GM21360 (cell line): ENCODE data around the gene PSMB7.

ENCODE experiments used
- ATAC-seq: cut with Tn5 transposase; IDR thresholded peaks from one replicate; pipeline ENCODE4 v1.9.1; 2021; ENCODE audit warnings: mild to moderate bottlenecking, moderate library complexity; ENCODE audit not compliant: unreplicated experiment

PSMB7 gene

DNA sequence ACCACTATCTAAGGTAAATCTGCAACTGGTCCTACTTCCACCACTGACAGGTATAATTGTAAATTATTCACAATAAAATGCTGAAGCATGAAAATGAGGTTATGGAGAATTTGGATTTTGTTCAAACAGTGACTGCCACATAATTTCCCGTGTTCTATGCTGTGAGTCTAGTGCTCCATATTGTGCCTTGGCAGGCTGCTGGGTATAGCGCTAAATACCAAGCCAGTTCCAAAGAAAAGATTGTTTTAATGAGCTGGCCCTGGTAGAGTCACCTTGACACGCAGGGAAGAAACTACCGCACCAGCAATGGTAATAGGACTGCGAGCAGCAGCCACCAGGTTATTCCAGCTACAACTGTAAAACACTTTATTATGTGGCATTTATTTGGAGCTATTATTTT is 30.4 kb downstream of the PSMB7 start:
- no peak for ATAC-seq

DNA sequence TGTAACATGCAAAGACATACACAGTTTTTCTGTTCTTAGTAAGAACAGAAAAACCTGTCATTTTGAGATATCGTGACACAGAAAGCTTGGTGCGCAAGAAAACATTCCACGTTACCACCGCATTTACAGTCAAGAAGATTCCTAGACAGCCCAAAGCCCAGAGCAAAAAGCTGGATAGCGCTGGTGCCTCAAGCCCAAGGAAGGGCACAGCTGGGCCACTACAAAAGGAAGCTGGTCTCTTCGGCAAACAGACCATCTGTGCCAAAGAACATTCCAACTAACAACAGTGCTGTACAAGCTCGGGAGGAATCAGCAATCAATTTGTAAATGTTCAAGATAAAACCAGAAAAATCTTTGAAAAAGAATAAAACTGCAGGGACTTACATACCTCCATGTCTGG is 31.0 kb downstream of the PSMB7 start:
- no peak for ATAC-seq

DNA sequence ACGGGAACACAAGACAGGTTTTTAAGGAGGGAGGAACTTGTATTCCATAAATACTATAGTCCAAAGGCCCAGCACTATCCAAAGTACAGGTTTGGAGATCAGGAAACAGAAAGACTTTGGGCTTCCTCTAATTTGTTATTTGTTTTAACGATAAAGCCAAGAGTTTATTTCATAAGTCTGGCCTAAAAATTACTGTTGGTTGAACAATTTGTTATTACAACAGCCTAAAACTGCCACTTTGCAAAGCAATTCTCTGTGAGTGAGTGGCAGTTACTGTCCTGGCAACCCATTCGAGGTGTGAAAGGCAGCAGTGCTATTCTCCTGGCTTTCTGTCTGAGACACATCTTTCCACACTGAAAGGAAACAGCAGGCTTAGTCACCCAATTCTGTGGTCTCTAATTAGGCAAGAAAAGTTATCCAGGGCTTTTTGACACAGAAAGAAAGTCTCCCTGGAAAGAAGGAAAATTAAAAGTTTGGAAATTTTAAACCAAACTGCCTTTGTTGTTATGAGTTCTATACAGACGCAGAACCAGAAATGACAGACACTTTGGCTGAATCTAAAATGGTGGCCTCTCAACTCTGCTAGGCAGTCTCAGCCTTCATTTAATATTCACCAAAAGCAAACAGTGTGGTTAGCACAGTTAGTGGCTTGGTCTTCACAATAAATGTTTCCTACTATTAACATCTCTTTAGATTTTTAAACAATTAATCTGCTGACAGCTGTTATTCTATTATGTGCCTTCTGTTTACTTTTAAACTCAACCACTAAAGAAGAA is 33.9 kb downstream of the PSMB7 start:
- no peak for ATAC-seq

GRCh38 chr9:124377551-124378406 is 37.5 kb downstream of the PSMB7 start:
- ATAC-seq = no peak

DNA sequence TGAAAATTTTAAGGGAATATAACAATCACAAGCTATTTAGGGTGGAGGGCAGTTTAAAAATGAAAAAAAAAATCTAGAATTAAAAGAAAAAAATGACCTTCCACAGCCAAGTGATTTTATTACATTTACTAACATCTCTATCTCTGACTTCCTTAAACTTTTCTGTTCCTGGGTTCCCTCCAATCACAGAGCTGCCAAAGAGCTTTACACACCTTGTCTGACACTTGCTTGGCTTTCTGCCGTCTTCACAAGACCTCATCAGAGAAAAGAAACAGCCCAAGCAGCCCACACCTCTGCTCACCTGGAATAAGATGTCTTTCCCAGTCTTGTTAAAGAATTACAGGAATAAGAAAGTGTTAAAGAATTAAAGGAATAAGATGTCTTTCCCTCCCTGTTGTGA is 38.9 kb downstream of the PSMB7 start:
- ATAC-seq = no peak

DNA sequence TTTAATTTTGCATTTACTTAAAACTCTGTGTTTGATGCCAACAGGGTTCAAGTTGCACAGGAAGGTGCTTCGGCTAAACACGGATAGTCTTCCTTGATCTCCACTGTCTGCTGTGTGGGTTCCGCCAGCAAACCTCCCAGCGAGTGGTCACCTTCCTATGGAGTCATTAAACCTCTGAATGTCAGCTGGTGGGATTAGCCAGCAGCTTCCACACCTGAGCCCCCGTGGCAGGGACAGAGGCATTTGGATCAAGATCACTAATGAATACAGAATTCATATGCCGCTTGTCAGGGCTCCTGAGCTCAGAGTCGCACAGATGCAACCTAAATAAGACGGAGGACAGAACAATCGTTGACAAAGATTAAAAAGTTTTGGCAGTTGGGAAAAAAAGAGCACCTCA is 39.5 kb downstream of the PSMB7 start:
- no peak for ATAC-seq

DNA sequence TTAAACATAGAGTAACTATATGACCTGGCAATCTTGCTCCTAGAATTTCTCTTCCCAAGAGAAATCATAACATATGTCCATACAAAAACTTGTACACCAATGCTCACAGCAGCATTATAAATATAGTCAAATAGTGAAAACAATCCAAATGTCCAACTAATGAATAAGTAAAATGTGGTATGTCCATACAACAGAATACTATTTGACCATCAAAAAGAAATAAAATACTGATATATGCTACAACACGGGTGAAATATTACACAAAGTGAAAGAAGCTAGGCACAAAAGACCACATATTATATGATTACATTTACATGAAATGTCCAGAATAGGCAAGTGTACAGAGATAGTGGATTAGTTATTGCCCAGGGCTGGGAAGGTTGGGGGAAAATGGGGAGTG is 41.4 kb downstream of the PSMB7 start:
- ATAC-seq = no peak

DNA sequence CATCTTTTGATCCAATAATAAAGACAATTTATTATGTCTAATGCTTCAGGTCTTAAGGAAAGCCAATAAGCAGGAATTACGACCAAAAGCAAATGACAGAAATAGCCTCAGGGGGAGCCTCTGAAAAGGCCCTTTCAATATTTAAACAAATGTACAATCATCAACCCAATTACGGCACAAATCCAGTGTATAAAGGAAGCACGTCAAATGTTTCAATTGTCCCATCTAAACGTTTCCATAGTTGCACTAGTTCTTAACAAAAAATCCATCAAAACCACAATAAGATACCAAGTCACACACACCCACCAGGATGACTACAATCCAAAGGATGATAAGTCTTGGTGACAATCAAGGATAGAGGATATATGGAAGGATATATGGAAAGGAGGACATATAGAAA is 41.9 kb downstream of the PSMB7 start:
- ATAC-seq = no peak

- ATAC-seq = no peak
Observed at GRCh38 chr9:124372038-124372437, 43.2 kb downstream of the PSMB7 start.

GRCh38 chr9:124370896-124371582 is 44.2 kb downstream of the PSMB7 start:
- no peak for ATAC-seq

DNA sequence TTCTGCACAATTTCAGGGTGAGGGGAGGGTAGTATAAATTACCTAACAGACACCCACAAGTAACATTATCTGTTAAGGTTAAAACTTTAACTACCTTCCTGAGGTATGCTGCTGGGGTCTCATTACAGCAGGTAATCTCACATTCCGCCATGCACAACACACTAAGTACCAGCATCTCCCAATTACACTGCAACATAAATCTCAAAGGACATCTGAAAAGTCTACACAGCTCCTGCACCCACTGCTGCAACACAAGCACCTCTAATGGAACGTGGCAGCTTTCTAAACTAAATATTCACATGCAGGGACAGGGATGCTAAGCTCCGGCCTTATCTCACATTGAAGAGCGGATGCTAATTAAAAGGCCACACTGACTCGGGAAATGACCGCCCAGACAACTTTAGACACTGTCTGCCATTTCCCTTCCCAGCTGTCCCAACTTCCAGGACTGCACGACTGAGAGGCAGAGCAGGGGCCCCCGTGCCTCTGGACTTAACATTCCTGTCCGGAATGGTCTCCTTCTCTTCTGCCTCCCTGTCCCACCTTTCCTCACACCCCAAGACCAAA is 45.9 kb downstream of the PSMB7 start:
- ATAC-seq = no peak

- no peak for ATAC-seq
Observed at GRCh38 chr9:124368692-124369091, 46.5 kb downstream of the PSMB7 start.

DNA sequence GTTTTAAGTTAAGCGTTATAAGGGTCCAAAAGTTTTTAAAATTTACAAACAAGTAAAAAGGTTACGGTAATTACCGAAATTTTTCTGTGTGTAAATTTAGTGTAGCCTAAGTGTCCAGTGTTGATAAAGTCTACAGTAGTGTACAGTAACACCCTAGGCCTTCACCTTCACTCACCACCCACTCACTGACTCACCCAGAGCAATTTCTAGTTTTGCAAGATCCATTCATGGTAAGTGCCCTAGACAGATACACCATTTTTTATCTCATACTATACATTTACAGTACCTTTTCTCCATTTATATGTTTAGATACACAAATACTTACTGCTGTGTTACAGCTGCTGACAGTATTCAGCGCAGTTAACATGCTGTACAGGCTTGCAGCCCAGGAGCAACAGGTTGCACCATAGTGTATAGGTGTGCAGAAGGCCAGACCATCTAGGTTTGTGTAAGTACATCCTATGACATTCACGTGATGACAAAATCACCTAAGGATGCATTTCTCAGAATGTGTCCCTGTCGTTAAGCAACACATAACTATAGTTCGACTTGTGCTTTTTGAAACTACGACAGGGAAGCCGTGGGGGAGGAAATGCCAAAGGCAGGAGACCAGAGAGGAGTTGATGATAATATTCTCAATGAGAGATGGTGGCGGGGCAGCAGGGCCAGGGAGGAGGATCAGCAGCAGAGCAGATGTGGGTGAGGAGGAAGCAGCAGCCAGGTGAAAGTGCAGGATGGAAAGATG is 48.6 kb downstream of the PSMB7 start:
- ATAC-seq = no peak

- no peak for ATAC-seq
Observed at GRCh38 chr9:124365036-124365435, 50.2 kb downstream of the PSMB7 start.

DNA sequence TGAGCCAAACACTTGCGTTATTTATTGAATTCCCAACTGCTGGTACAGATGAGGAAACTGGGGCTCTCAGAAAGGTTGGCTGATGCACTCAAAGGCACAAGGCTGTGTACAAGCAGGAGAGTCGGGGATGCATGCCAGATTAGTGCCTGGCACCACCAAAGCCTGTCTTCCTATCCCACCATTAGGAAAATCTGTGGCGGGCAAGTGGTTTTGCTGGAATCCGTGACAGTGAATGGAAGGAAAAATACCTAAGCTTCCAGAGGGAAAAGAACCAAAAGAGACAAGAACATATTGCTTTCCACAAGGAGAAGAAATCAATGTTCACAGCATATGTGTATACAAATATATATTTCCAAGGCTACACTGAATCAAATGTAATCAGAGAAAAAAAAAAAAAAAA is 51.1 kb downstream of the PSMB7 start:
- ATAC-seq = no peak

GRCh38 chr9:124363326-124364096 is 51.7 kb downstream of the PSMB7 start:
- no peak for ATAC-seq

- ATAC-seq = no peak
Observed at GRCh38 chr9:124361128-124361527, 54.1 kb downstream of the PSMB7 start.

GRCh38 chr9:124359855-124360678 is 55.2 kb downstream of the PSMB7 start:
- ATAC-seq = no peak

GRCh38 chr9:124359426-124359825 is 55.8 kb downstream of the PSMB7 start:
- no peak for ATAC-seq
